GM19438 (cell line): ENCODE results near the gene ZNF680.
"Not testable (repeated sequence)": the region's sequence is repeated elsewhere in the genome, so short reads cannot be mapped to it uniquely, and the experiment has no call there.

Experiments used
- ATAC-seq: cut with Tn5 transposase; IDR thresholded peaks from one replicate; pipeline ENCODE4 v1.9.1; 2021; ENCODE audit warnings: low read depth; ENCODE audit not compliant: unreplicated experiment

ZNF680 gene

DNA sequence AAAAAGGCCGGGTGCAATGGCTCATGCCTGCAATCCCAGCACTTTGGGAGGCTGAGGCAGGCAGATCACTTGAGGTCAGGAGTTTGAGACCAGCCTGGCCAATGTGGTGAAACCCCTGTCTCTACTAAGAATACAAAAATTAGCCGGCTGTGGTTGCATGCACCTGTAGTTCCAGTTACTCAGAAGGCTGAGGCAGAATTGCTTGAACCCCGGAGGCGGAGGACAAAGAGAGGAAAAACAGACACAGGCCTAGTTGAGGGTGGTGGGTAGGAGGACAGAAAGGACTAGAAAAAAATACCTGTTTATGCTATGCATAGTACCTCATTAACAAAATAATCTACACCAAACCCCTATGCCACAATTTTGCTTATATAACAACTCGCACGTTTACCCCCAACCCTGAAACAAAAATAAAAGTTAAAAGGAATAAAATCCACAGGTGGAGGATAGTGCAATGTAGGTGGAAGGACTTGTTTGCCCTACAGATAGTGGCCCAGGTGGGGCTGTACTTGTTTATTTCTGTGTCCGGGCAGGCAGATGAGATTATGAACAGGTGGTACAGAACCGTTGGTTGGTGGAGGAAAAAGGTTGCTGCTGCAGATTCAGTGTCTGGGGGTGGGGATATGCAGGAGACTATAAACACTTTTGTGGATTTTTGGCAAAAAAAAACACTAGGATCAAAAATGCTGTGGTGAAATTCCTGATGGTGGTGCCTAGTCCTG is 5.1 kb downstream of the ZNF680 start:
- ATAC-seq: no peak

DNA sequence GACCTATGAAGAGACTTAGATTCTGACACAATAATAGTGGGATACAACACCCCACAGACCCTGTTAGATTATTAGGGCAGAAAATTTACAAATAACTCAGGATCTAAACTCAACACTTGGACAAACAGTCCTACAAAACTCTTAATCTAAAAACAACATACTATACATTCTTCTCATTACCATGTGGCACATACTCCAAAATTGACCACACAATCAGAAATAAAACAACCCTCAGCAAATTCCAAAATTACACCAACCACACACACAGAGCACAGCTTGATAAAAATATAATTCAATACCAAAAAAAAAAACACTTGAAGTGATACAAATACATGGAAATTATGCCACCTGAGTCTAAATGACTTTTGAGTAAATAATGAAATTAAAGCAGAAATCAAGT is 7.8 kb downstream of the ZNF680 start:
- no peak for ATAC-seq

DNA sequence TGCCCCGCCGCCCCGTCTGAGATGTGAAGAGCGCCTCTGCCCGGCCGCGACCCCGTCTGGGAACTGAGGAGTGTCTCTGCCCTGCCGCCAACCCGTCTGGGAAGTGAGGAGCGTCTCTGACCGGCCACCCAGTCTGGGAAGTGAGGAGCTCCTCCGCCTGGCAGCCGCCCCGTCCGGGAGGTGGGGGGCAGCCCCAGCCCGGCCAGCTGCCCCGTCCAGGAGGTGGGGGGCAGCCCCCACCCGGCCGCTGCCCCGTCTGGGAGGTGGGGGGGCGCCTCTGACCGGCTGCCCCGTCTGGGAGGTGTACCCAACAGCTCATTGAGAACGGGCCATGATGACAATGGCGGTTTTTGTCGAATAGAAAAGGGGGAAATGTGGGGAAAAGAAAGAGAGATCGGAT is 8.7 kb downstream of the ZNF680 start:
- not testable (repeated sequence) for ATAC-seq

DNA sequence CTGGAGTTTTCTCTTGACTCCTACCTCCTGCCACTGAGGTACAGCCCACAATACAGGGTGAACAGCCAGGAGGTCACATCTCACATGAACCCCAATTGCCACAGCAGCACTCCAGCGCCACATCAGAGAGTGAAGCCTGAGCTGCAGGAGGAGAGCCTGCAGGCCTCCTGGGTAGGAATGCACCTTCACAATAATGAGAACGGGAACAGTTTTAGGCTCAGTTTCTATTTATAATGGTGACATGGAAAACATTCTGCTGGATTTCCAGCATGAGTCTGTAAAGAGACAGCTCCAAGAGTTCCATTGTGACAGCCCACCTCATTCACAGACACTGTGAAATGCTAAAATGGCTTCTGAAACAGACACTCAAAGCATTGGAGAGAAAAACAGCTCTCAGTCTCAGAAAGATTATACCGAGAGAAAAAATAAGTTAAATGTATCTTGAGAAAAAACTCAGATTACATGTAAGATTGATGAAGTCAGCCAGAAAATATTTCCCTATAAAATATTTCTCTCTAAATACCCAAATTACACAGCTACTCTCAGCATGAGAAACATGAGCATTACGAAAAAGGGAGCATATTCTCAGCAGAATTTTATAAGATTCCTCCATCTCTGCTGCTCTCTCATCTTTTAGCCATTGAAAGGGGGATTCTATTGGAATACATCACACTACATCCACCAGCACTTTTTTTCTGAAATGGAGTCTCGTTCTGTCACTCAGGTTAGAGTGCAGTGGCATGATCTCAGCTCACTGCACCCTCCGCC is 11.3 kb downstream of the ZNF680 start:
- no peak for ATAC-seq

DNA sequence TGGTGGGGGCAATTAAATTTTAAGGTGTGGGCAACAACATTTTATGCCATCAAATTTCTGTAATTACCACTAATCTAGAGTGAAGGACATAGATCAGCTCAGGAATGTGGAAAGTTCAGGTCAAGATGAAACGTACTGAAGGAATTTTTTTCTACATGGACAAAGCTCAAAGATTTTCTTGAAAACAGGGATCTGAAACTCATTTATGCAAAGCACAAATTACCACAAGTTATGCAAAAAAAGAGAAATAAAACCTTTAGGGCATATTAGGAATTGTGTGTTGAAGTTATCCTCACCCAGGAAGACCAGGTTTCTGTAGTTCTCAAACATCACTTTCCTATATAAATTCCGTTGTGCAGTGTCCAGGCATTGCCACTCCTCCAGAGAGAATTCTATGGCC is 18.9 kb downstream of the ZNF680 start:
- ATAC-seq: no peak

DNA sequence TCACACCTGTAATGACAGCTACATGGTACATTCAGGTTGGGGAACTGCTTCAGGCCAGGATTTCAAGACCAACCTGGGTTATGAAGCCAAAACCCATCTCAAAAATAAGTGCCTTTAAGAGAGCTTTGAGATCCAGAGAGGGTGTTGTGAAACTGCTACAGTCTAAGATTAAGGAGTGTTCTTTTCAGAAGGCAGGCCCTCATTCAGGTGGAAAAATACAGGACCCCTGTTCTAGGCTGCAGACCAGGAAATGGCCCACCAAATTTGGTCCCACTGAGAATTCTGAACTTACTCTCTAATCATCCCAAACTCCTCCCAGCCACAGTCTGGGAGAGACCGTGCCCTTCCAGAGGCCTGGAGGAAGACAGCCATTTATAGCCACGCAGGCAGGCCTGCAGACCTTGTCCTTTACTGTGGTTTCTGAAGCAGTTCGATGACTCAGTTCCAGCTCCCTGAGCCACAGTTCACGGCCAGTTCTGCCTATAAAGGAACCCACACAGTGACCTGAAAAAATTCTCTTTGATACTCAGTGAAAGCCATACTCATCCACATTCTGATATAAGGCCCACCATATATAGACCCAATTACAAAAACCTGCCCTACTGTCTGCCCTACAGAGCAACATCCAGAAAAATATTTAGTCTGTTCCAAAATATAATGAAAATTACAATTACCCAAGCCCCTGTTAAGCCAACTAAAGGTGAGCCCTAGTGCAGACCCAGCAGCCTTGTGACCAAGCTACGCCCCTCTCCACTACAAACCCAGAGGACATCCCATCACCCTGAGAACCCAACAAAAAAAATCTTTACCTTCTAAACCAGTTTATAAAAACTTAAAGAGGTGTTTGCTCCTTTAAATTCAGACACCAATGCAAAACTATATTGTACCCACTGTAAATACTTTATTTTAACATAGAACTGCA is 21.2 kb downstream of the ZNF680 start:
- no peak for ATAC-seq

DNA sequence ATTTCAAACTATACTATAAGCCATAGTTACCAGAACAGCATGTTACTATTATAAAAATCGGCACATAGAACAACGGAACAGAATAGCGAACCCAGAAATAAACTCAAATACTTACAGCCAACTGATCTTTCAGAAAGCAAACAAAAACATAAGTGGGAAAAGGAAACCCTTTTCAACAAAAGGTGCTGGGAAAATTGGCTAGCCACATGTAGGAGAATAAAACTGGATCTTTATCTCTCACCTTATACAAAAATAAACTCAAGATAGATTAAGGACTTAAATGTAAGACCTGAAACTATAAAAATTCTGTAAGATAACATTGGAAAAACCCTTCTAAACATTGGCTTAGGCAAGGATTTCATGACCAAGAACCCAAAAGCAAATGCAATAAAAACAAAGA is 29.1 kb downstream of the ZNF680 start:
- ATAC-seq: no peak

DNA sequence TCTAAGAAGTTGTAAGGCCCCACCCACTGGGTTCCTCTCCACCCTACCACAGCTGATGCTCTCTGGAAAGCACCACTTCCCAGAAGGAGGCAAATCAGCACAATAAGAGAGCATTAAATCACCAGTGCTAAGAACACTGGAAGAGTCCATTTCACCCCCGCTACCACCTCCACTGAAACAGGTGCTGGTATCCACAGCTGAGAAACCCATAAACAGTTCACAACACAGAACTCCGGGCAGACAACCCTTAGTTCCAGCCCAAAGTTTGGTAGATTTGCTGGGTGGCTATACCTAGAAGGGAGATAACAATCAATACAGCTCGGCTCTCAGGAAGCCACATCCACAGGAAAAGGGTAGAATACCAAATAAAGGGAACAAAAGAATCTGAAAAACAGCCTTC is 34.1 kb downstream of the ZNF680 start:
- ATAC-seq: no peak

DNA sequence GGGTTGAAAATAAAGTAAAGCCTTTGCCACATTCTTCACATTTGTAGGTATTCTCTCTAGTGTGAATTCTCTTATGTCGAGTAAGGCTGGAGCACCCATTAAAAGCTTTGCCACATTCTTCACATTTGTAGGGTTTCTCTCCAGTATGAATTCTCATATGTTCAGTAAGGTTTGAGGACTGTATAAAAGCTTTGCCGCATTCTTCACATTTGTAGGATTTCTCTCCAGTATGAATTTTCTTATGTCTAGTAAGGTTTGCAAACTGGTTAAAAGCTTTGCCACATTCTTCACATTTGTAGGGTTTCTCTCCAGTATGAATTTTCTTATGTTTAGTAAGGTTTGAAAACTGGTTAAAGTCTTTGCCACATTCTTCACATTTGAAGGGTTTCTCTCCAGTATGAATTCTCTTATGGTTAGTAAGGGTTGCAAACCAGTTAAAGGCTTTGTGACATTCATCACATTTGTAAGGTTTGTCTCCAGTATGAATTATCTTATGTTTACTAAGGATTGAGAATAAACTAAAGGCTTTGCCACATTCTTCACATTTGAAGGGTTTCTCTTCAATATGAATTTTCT is 41.4 kb downstream of the ZNF680 start:
- no peak for ATAC-seq

DNA sequence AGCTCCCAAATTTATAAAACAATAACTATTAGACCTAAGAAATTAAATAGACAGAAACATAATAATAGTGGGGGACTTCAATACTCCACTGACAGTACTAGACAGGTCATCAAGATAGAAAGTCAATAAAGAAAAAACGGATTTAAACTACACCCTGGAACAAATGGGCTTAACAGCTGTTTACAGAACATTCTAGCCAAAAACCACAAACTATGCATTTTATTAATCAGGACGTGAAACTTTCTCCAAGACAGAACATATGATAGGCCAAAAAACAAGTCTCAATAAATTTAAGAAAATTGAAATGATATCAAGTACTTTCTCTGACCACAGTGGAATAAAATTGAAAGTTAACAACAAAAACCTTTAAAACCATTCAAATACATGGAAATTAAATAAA is 46.4 kb downstream of the ZNF680 start:
- no peak for ATAC-seq

DNA sequence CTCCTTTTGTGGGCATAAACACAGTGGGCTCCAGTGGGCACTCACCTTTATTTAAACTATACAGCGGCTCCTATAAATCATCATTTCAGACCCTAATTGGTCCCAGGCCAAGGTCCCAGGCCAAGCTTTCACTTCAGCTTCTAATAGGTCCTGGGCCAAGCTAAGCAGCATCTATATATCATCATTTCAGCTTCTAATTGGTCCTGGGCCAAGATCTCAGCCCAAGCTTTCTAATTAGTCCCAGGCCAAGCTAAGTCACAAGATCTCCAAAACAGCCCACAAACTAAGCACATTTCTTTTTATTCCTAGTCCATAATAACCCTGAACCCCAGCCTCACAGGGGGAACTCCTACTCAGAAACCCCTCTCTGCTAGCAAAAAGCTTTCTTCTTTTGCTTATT is 47.1 kb downstream of the ZNF680 start:
- no peak for ATAC-seq

DNA sequence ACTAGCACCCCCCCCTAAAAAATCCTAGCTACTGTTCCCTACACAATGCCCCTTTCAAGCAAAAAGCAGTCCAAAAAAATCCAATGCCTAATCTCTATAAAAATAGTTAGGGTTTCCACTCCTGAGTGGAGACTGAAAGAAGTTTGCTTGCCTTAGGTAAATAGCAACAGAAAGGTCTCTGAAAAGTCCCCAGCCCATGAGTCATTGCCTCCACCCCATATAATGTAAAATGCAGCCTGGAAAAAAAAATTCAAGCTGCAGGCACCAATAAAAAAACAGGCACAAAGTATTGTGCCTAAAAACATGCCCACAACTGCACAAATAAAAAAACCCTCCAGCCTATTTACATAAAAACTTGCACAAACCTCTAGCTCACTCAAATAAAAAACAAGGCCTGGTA is 47.5 kb downstream of the ZNF680 start:
- ATAC-seq: no peak

DNA sequence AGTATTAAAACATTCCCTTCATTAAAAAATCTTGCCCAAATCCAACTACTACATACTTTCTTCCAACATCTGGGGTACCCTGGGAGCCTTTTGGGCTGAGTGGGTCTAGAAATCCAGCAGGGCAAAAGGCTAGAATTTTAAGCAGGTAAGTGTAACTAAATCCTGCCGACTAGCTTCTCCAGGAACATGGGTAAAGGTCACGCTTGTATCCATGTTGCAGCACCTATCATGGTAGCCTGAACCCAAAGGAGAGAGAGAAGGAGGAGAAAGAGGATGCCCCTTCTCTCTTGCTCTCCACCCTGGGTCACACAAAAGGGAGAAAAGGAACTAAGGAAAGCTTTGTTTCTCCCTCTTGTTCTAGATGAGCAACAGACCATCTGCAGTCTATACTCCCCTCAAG is 53.3 kb downstream of the ZNF680 start:
- ATAC-seq: no peak

DNA sequence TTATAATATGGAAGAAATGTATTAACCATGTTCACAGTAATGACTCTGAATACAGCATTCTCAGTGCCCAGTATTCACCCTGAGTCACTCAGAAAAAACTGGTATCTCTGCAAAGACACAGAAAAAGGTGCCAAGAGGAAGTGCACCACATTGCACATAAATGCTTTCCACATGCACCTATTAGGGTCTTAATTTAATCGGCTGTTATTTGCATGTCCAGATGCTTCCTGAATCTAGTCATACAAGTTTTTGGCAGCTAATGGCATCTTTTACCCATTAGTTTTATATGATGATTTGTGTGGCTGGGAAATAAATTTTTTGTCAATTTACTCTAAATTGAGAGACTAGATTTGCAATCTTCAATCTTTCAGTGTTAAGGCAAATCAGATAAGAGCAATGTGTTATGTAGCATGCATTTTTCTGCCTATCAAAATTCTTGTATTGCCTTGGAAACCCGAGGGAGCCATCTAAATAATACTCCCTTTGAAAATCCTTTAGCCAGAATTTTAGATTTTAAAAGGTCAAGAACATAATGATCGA is 58.2 kb downstream of the ZNF680 start:
- ATAC-seq: no peak

DNA sequence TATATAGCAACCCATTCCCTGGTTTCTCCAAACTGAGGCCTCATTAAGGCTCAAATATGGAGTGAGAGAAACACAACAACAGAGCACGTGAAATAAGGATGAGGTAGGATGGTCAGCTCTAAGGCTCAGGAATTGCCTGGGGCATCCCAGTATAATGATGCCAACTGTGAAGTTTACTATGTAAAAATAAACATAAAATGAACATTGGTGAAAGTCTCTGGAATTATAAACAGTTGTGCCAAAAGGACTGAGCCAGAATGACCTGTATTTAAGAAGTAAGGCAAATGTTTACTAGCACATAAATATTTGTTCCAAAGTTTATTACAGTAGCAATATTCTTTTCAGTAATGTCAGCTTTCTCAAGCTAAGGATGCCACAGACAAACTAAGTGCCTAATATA is 64.6 kb downstream of the ZNF680 start:
- ATAC-seq: no peak

DNA sequence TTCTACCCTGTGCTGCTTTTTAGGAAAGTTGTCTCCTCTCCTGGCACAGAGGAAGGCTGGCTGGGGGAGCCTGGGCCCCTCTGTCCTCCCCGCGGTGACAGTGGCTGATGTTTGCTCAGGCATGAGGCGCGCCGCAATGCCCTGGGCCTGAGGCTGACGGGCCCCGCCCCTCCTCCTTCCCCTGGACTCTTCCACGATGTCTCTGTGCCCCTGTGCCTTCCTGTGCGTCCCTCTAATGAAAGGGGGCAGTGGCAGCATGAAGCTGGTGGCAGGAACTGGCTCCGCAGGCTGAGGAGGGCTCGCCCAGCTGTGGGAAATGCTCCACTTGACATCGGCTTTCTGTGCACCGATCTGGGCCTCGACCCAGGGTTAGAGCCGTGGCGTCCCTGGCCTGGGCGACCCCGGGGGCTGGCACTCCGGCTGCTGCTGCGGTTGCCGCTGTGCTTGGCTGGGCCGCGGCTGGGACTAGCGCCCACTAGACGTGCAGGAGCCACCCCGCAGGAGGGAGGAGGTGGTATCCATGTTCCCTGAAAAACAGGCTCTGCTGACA is 67.9 kb downstream of the ZNF680 start:
- ATAC-seq: no peak

DNA sequence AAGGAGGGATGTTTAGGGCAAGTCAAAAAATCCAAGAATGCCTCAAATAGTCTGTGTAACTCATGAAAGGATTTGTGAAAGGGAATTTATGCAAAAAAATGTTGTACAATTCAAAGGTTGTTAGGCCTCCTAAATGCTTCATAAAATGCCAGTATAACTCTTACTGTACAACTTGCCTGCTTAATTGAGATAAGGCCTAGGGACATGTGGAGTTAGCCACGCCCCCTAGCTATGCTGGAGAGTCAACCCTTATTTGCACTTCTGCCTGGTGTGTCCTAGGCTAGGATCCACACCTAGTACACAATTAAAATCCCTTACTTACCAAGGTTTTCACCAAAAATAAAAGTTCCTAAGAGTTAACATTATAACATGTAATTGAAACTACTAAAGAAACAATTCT is 77.2 kb downstream of the ZNF680 start:
- no peak for ATAC-seq
